Lung (tissue), 12 donors: ENCODE results near the gene B4GALT6. TPM values are rescaled to one million over a fixed set of nuclear protein-coding genes. Genes with fewer than 3 reads are reported as not detected.

Experiments
- ATAC-seq: fragments of 200-7000 bp; cut with Tn5 transposase; one replicate; pipeline ENCODE4 v1.9.1; 2020; ENCODE audit warnings: moderate number of reproducible peaks; ENCODE audit not compliant: insufficient read depth, low FRiP score
- DNase-seq, 3 donors: peaks; one replicate each; pipeline ENCODE4 v3.0.0-alpha.2; 2013 to 2017
- H3K27ac ChIP-seq, 2 donors: one replicate each; pipeline ENCODE4 v1.5.1; 2013; ENCODE audit warnings: mild to moderate bottlenecking in 2 of 2, moderate library complexity in 2 of 2, control low read depth in 1 of 2, inconsistent platforms in 1 of 2, low read depth in 1 of 2, low read length in 1 of 2
- H3K27me3 ChIP-seq, 3 donors: one replicate each; pipeline ENCODE4 v1.5.1; 2013; ENCODE audit warnings: low read length in 2 of 3; ENCODE audit not compliant: control insufficient read depth in 3 of 3, insufficient read depth in 3 of 3
- H3K36me3 ChIP-seq, 4 donors: one replicate each; pipeline ENCODE4 v1.5.1; 2013; ENCODE audit warnings: low read length in 4 of 4, mild to moderate bottlenecking in 1 of 4, moderate library complexity in 1 of 4; ENCODE audit not compliant: control insufficient read depth in 4 of 4, insufficient read depth in 4 of 4
- H3K4me1 ChIP-seq, 5 donors: one replicate each; pipeline ENCODE4 v1.5.1; 2013; ENCODE audit warnings: low read length in 5 of 5, mild to moderate bottlenecking in 2 of 5, moderate library complexity in 1 of 5; ENCODE audit not compliant: control insufficient read depth in 5 of 5, insufficient read depth in 5 of 5
- H3K4me3 ChIP-seq: one replicate; pipeline ENCODE4 v1.5.1; 2013; ENCODE audit warnings: mild to moderate bottlenecking, control low read depth, moderate library complexity
- H3K9ac ChIP-seq, 2 donors: one replicate each; pipeline ENCODE4 v1.5.1; 2013; ENCODE audit warnings: low read length in 2 of 2, control low read depth in 1 of 2; ENCODE audit not compliant: insufficient read depth in 1 of 2
- H3K9me3 ChIP-seq, 4 donors: one replicate each; pipeline ENCODE4 v1.5.1; 2013; ENCODE audit warnings: low read length in 3 of 4, mild to moderate bottlenecking in 1 of 4, moderate library complexity in 1 of 4; ENCODE audit not compliant: control insufficient read depth in 4 of 4, insufficient read depth in 3 of 4
- CTCF ChIP-seq: IDR thresholded peaks from 2 replicates; pipeline ENCODE4 v1.5.1; 2012; ENCODE audit warnings: mild to moderate bottlenecking; ENCODE audit errors: control extremely low read depth, extremely low read depth
- WGBS, 2 donors: extraction: QIAGEN DNeasy Blood & Tissue Kit; methylation state at CpG; one replicate each; pipeline ENCODE4 v1.1.7; 2013; 5-methylcytosine and 5-hydroxymethylcytosine counted together
- polyA plus RNA-seq, 2 donors: library from polyadenylated mRNA; stranded (reverse); fragments of 200-250 nt; gene quantifications; one replicate each; pipeline ENCODE4 v1.2.1, GENCODE V29; 2013
- total RNA-seq, 2 donors: library from RNA; depleted of rRNA in 1 of 2; stranded (reverse); fragments of >200 nt in 1 of 2; gene quantifications; one replicate each; pipeline ENCODE4 v1.2.1, GENCODE V29; 2014 to 2021
- donor health status: control.
- donor health status: control.
- donor health status: Bipolar disorder and iron deficiency.
- donor health status: healthy.
- donor health status: DM: yes; HTN: yes; CAD: no.

Gene B4GALT6
- total and polyA plus RNA-seq, 4 donors: 0.86 to 7.5 (median 3.0) TPM

GRCh38 chr18:31574359-31574758 is 110.0 kb downstream of the B4GALT6 start:
- no peak for TF ChIP-seq CTCF
- Histone ChIP-seq H3K9me3 (peaks cover 0 to 2% (median 0%) of the 10 kb centered on the region in 4 donors), H3K4me1 (peaks cover 0 to 2% (median 0%) of the 10 kb centered on the region in 5 donors), H3K36me3 (no peaks in the 10 kb centered on the region), H3K27me3 (no peaks in the 10 kb centered on the region), H3K4me3 (no peak overlapping the region), H3K27ac (no peak overlapping the region), H3K9ac (no peak overlapping the region)
- ATAC-seq (no peak), DNase-seq (no peak)
- 27 to 62% methylated on average over 1 of the region's 1 CpG for whole genome bisulfite sequencing, 2 donors

Other genes starting within 250 kb of the B4GALT6 start
- under 1 TPM in 1 of 2 donors, not detected in 1; 0.03 TPM for gene DSG3, start 236.8 kb downstream of the B4GALT6 start, total RNA-seq
- gene DSG3, start 236.8 kb downstream of the B4GALT6 start, polyA plus RNA-seq: under 1 TPM in 1 of 2 donors, not detected in 1; 0.09 TPM
- 10 to 100 TPM; 26.8 to 28.0 TPM for gene DSG2, start 186.4 kb downstream of the B4GALT6 start, total RNA-seq
- gene DSG2, start 186.4 kb downstream of the B4GALT6 start, polyA plus RNA-seq: 10 to 100 TPM in 1 of 2 donors, 1 to 10 TPM in 1; 8.9 to 16.4 TPM
- gene TTR, start 92.7 kb downstream of the B4GALT6 start, total RNA-seq: 1 to 10 TPM in 1 of 2 donors, under 1 TPM in 1; 0.97 to 1.1 TPM
- under 1 TPM; 0.13 to 0.43 TPM for gene TTR, start 92.7 kb downstream of the B4GALT6 start, polyA plus RNA-seq
- under 1 TPM; 0.21 to 0.31 TPM for gene SLC25A52, start 76.3 kb upstream of the B4GALT6 start, total RNA-seq
- gene SLC25A52, start 76.3 kb upstream of the B4GALT6 start, polyA plus RNA-seq: under 1 TPM in 1 of 2 donors, not detected in 1; 0.02 TPM